IPS-NIHi7 (cell line): ENCODE results near the gene CEBPB.
"Not testable (repeated sequence)": the region's sequence is repeated elsewhere in the genome, so short reads cannot be mapped to it uniquely, and the experiment has no call there.

ENCODE experiments used
- DNase-seq: peaks from one replicate; pipeline ENCODE4 v3.0.0; 2012; ENCODE audit warnings: mixed read lengths; ENCODE audit errors: extremely low spot score

The CEBPB gene

DNA sequence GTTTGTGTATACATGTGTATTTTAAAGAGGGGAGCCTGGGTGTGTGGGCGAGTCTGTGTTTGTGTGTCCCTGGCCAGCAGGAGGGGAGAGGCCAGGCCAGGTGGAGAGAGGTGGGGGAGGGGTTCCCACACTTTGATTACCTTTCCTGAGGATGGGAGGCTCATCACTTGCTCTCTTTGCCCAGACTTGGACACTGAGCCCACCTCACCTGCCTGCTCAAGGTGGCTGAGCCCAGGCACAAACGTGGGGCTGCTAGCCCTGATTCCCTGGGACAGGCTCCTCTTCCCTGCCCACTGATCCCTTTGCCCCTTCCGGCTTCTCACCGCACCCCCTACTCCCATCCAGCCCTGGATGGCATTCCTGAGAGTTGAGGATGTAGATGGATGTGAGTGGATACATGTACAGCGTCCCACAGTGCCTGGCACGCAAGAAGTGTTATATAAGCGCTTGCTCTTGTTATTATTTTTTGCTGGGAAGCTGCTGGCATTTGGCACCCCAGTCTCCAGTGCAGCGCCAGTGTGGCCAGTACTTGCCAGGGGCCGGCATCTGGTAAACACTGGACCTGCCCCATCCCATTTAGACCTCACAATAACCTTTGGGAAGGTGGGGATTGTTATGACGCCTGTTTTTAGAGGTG is 2.7 kb downstream of the CEBPB start:
- DNase-seq, result no peak

DNA sequence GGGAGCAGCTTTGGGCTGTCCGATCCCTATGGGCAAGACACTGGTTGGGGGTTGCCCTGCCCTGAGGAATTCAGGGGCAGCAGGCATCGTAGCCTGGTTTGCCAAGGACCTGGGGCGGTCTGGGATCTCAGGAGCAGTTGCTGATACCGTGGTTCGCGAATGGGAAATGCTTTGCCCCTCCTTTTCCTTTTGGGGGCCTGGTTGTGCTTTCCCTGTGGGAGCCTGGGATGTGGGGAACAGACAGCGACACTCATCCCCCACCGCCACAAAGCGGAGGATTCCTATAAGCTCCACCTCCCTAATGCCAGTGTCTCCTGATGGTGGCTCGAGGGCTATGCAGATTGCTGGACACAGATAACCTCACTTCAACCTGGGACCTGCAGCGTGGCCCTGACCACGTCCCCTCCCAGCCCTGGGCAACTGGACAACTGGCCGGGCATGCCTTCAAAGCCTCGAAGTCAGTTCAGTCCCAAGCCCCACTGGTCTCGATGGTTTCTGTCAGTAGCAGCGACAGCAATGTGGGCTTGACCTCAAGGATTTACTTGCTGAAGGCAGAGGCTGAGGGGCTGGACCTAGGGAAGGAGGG is 3.3 kb downstream of the CEBPB start:
- no peak for DNase-seq

DNA sequence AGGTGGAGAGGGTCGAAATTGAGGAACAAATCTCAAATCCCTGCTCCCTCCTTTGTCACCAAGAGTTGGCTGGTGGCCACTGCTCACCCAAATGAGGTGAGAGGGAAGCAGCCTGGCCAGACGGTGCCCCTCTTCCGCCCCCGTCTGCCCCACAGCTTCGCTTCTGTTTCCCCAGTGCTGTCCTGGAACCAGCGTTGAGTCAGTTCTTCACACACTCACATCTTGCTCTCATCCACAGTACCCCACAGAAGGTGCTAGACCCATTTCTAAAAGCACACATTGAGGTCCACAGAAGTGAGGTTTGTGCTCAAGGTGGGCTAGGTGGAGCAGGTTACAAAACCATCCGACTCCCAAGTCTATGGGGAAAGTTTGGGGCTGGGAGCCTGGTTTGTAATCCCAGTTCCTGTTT is 3.8 kb downstream of the CEBPB start:
- DNase-seq, result no peak

DNA sequence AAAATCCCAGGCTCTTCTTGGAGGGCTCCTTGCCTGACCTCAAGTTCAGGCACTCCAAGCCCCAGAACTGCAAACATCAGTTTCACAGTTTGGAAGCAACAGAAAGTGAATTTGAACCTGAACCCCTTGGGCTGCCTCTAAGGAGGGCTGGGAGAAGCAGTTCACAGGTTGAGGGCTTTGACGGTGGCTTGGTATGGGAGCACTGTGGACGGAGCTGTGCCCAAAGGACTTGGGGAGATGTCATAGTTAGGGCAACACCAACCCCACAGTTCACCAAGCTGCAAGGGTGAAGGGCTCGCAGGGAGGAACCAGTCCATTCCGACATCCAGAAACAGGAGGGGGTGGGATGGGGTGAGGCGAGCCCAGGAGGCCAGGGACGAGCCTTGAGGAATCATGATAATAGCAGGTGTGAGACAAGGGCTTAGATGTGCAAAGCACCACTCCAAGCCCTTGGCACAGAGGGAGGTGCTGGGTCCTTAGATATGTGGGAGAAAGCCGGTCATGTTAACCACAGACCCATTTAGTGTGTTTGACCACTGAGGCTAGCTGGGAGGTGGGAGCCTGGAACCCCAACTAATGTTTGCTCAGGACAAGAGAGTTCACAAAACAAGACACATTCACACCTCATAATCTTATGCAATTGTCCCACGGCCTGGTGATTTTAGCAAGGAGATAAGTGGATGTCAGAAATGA is 4.3 kb downstream of the CEBPB start:
- no peak for DNase-seq

DNA sequence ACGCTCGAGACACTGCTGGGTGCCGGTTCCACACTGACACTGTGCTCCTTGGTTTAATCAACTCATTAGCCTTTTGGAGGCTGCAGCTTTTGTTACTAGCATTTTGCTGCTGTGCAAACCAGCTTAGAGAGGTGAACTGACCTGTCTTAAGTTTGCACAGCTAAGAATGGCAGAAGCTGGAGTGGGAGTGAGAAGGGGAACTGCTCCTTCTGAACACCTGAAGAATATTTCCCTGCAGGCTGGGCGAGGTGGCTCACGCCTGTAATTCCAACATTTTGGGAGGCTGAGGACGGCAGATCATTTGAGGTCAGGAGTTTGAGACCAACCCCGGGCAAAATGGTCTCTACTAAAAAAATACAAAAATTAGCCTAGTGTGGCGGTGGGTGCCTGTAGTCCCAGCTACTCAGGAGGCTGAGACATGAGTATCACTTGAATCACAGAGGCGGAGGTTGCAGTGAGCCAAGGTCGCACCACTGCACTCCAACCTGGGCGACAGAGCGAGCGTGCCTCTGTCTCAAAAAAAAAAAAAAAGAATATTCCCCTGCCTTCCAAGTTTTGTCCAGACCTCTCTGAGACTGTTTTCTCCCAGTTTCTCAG is 5.0 kb downstream of the CEBPB start:
- no peak for DNase-seq

DNA sequence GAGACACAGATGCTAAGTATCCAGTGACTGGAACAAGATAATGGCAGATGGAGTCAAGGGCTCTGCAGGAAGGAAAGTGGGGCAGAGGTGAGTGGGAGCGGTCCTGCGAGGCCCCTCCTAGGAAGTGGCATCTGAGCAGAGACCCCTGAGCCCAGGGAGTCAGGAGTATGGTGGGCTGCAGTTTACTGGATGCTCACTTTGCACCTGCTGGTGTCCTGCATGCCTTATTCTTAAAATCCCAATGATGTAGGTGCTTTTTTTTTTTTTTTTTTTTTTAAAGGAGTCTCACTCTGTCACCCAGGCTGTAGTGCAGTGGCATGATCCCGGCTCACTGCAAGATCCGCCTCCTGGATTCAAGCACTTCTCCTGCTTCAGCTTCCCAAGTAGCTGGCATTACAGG is 5.6 kb downstream of the CEBPB start:
- no peak for DNase-seq

DNA sequence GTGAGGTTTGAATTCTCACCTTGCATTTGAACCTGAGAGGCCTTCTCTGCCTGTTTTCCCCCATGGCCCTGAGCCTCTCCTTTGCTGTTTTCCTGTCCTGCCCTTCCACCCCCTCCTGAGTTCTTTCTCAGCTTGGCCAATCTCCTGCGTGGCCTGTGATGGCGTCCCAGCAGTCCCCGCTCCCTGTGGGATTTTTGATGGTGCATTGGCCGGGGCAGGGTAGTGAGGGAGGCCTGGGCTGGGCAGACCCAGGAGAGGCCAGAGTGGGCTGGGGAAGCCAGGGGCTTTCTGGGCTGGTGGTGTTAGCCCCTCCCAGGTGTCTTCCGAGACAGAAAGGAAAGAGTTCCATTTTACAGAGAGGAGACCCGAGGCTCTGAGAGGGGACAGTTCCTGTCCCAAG is 6.3 kb downstream of the CEBPB start:
- DNase-seq, result no peak

DNA sequence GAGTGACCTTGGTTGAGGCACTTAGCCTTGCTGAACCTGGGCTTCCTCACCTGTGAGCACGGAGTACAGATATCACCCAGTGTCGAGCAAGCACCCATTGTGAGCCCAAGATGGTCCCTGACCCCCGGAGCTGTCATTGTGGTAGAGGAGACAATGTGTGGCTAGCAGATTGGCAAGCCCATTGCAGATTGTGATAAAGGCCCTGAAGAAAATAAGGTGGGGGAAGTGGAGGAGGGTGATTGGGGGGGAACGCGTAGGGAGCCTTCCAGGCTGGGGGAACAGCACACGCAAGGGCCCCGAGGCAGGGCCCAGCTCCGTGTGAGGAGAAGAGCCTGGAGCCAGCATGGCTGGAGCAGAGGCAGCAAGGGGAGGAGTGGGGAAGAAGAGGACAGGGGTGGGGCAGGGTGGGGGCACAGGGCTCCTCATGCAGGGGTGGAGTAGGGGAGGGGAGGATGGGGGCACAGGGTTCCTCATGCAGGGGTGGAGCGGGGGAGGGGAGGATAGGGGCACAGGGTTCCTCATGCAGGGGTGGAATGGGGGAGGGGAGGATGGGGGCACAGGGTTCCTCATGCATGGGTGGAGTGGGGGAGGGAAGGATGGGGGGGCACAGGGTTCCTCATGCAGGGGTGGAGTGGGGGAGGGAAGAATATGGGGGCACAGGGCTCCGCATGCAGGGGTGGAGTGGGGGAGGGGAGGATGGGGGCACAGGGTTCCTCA is 7.0 kb downstream of the CEBPB start:
- no peak for DNase-seq

DNA sequence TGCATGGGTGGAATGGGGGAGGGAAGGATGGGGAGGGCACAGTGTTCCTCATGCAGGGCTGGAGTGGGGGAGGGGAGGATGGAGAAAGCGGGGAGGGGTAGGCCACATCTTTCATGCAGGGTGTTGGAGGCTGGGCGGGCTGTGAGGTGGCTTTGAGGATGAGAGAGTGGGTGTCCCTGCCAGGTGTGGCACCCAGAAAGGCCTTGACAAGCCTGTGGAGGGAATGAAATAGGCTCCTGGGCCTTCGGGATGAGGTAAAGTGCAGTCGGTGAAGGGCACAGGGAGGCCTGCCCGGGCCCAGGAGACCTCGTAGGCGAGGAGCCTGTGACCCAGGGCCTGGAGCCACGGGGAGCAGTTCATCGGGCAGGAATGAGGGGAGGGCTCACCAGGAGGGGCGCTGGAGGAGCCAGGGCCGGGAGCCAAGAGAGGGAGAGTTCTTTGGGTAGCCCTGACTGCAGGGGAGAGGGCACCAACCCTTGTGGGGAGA is 7.6 kb downstream of the CEBPB start:
- DNase-seq, result no peak

DNA sequence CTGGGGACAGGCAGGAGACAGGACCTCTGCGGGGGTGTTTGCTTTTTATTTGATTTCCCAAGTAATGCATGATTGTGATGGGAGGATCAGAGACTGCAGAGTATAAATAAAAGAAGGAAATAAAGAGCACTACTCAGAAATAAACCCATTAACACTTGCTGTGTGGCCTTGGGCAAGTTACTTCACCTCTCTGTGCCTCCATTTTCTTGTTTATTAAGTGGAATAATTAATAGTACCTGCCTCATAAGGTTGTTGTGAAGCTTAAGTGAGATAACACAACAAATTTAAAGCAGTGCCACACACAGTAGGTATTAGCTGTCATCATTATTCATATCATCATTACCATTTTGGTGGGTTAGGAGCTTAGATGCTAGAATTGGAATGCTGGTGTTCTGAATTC is 8.1 kb downstream of the CEBPB start:
- DNase-seq, result no peak

DNA sequence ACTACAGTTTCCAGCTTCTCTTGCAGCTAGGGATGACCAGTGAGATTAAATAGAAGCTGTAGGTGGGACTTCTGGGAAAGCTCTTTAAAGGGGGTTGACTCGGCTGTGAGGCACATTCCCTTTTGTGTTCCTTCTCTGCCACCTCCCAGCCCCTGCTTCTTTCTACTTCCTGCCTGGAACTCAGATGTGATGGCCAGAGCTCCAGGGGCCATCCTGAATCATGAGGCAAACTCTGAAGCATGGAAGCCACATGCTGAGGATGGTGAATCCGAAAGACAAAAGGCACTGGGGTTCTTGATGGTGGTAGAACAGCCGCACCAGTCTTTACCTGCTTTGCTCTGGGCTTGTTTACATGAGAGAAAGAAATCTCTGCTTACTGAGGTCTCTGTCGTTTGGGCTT is 9.1 kb downstream of the CEBPB start:
- DNase-seq, result no peak

DNA sequence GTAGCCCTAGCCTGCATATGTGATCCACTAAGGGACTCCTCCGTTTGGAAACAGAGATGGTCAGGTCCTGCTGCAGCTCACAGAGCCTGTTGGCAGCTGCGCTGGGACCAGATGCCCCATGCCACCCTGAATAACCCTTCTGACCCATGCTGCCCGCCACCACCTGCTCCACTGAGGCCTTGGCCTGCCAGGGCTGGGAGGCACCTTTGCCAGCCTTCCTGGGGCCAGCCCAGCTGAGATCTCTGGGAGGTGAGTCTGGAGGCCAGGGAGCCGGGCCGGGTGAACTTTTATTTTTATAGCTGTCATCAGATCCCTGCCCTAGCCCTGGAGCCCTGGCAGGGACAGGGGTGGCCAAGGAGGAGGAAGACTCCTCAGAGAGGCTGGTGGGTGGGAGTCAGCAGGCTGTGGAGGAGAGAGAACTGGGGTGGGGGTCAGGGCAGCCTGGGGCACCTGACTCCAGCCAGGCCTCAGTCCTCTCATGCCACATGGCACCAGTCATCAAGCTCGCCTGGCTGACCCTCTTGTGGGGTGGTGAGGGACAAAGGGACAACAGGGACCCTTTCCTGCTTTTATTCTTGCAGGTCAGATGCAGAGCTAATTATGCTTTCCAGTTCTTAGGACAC is 10.0 kb downstream of the CEBPB start:
- DNase-seq, result no peak

DNA sequence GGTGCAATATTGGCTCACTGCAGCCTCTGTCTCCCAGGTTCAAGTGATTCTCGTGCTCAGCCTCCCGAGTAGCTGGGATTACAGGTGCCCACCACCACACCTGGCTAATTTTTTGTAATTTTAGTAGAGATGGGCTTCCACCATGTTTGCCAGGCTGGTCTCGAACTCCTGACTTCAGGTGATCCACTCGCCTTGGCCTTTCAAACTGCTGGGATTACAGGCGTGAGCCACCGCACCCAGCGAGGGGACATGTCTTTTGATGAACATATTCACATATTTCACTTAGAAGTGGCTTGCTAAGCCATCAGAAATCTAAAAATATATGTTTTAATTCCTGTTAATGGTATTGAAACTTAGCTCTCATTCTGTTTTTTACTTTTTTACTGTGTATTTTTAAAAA is 11.1 kb downstream of the CEBPB start:
- not testable (repeated sequence) for DNase-seq

DNA sequence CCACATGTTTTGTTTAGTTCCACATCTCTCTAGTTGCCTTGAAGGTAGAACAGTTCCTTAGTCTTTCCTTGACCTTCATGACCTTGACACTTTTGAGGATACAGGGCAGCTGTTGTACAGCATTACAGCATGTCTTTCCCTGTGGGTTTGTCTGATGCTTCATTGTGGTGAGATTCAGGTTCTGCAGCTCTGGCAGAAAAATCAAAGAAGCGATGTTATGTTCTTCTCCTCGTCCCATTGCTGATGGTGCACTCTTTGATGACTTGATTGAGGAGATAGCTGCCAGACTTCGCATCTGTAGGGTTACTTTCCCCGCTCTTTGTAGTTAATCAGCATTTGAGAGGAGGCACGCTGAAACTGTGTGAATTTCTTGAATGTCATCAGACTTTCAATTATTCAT is 12.0 kb downstream of the CEBPB start:
- DNase-seq, result no peak

DNA sequence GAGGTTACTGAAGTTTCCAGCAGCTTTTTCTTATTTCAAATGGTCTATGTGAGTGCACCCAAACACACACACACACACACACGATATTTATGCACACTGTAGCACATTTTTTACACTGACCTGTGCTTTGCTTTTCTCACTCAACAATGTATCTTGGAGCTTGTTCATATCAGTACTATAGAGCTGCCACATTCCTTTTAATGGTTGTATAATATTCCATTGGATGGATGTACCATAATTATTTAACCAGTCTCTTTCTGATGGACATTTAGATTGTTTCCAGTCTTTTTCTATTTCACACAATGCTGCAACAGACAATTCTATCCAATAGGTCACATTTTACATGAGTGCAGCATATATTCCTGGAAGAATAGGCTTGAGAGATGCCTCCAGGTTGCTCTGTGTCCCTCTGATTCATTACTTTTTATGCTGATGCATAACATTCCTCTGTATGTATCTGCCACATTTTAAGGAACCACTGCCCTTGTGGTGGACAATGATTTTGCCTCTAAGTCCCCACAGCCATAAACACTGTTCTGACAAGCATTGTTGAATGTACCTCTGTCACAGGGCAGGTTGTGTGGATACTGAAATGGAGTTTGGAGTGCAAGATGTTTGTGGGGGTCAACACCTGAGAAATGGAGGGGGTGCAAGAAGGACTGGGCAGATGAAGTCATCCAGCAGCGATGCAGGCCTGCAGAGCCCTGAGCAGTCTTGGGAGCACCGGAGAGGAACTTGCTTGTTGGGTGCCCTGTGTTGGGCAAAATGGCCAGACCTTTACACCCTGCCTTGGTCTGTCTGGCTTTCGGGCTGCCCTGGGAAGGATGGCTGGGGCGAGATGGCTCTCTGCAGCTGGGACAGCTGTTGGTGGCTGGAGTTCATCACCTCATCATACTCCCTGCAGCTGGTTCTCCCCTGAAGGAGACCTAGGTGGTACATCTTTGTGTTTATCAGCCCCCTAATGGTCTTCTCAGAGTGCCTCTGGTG is 13.6 kb downstream of the CEBPB start:
- DNase-seq, result no peak

DNA sequence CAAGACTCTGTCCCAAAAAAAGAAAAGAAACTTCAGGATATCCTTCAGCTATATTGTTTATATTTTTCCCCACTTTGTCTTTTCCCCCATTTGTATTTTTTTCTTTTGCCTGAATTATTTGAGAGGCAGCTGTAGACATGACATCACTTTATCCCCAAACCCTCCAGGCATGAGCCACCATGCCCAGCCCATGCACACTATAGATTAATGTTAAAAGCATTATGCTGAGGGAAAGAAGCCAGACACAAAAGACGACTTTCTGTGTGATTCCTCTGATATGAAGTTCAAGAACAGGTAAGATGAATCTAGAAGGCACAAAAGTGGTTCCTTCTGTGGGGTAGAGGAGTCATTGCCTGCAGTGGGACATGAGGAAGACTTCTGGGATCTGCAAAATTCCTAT is 16.4 kb downstream of the CEBPB start:
- no peak for DNase-seq

DNA sequence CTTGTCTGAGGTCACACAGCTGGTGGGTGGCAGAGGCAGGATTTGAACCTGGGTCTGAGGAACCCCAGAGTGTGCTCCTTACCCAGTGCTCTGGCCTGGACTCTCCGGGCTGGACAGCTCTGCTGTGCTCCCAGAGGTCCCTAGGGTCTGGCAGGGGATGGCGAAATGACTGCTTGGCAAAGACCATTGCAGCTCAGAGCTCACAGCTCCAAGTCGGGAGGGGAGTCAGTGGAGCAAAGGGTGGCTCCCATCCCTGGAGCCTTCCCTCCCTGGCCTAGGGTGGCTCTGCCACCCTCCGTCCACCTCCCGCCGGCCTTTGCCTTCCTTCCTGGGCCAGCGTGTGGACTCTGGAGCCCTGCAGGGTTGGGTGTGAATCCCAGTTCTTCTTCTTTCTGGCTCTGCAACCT is 17.5 kb downstream of the CEBPB start:
- no peak for DNase-seq

DNA sequence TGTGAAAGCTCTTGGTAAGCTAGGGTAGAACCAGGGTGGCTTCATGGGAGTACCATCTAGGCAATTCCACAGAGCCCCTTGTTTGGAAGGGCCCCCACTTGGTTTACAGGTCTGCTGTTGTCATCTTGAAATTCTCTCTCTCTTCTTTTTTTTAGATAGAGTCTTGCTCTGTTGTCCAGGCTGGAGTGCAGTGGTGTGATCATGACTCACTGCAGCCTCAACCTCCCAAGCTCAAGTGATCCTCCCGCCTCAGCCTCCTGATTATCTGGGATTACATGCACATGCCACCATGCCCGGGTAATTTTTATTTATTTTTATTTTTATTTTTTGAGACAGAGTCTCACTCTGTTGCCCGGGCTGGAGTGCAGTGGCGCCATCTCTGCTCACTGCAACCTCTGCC is 18.2 kb downstream of the CEBPB start:
- DNase-seq, result not testable (repeated sequence)

DNA sequence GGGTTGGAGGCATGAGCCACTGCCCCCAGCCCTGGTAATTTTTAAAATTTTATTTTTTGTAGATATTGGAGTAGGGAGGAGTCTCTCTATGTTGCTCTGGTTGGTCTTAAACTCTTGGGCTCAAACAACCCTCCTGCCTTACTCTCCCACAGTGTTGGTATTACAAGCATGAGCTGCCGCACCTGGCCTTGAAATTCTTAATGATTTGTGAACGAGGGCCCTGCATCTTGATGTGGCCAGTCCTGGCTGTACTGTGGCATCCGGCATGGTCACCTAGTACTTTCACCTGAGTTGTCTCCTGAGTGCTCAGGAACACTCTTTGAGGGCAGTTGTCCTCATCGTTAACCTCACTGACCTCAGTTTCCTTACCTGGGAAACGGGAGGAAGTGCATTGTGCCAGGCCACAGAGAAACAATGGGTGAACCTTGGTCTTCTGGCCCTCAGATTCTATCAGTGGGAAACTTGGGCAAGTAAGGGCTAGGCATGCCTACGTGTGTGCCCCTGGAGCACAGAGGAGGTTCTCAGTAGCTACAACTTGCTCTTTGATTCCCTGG is 19.5 kb downstream of the CEBPB start:
- no peak for DNase-seq

DNA sequence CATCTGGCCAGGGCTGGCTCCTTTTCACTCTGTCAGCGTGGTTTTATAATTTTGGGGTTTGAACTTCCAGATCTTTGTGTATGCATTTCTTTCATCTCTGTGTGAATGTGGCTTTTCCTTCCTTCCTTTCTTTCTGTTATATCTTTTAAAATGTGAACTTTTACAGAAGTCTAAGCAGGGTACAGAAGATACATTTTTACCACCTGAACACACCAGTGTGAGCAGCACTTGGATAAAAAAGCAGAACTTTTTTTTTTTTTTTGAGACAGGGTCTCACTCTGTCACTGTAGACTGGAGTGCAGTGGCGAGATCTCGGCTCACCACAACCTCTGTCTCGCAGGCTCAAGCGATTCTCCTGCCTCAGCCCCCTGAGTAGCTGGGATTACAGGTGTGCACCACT is 20.5 kb downstream of the CEBPB start:
- no peak for DNase-seq
